HCT116 (cell line): ENCODE results near the gene STK32C. TPM values are rescaled to one million over a fixed set of nuclear protein-coding genes. Genes with fewer than 3 reads are reported as not detected.

ENCODE experiments used
- ATAC-seq: fragments of 200-7000 bp; cut with Tn5 transposase; 2 replicates; pipeline ENCODE4 v1.9.1; 2020; ENCODE audit warnings: mild to moderate bottlenecking, moderate library complexity
- BruUV-seq: library from RNA; stranded (reverse); fragments of 400-500 nt; replicated peaks from 2 replicates; lab custom pipeline; 2021; lab: Mats Ljungman, UMichigan
- CTCF ChIA-PET: fragments of 300-600 bp; sonication (Branson Sonifier 250); formaldehyde crosslinking; loops from one replicate; lab custom pipeline; 2021; ENCODE audit warnings: antibody characterized with exemption; lab: Charles Lee
- POLR2A ChIA-PET: fragments of 300-600, 350-600 bp; sonication (Branson Sonifier 250); formaldehyde crosslinking; loops from one replicate; lab custom pipeline; 2021; ENCODE audit warnings: antibody characterized with exemption; lab: Charles Lee
- RAD21 ChIA-PET, 2 experiments: fragments of 300-600 bp; sonication (Branson Sonifier 250); formaldehyde crosslinking; loops; one replicate each; lab custom pipeline; 2023; ENCODE audit warnings: low total read pairs in 2 of 2; ENCODE audit not compliant: uncharacterized antibody in 2 of 2, unreplicated experiment in 2 of 2, low non-redundant PET in 1 of 2; lab: Charles Lee
- DNase-seq: peaks from one replicate; pipeline ENCODE4 v3.0.0-alpha.2; 2010; ENCODE audit warnings: low read depth, low spot score
- H2AFZ ChIP-seq: fragments of 200-600 bp; shearing (Covaris generic), sonication (generic); 2 replicates; pipeline ENCODE4 v1.6.1; 2017; ENCODE audit warnings: low read depth, mixed run types, mixed read lengths, antibody characterized with exemption, low read length; ENCODE audit not compliant: poor library complexity, severe bottlenecking
- H3K27ac ChIP-seq: 2 replicates; pipeline ENCODE4 v1.5.1; 2012; ENCODE audit warnings: low read depth, low read length
- H3K27me3 ChIP-seq: fragments of 200-600 bp; sonication (generic); 2 replicates; pipeline ENCODE4 v1.6.1; 2016; ENCODE audit warnings: mixed run types, low read length, mixed read lengths; ENCODE audit not compliant: insufficient read depth
- H3K36me3 ChIP-seq, 2 experiments: fragments of 200-500 bp in 1 of 2; fragments of 200-600 bp in 1 of 2; sonication (Bioruptor generic) in 1 of 2; sonication (generic) in 1 of 2; 2 replicates each; pipeline versions ENCODE4 v1.5.1 to v1.6.1; 2014 to 2016; ENCODE audit warnings: low read length in 2 of 2, inconsistent platforms in 1 of 2, mixed read lengths in 1 of 2, mixed run types in 1 of 2; ENCODE audit not compliant: insufficient read depth in 2 of 2, control insufficient read depth in 1 of 2
- H3K4me1 ChIP-seq, 2 experiments: fragments of 200-600 bp in 1 of 2; sonication (generic) in 1 of 2; 2 replicates each; pipeline versions ENCODE4 v1.5.1 to v1.6.1; 2012 to 2017; ENCODE audit warnings: low read length in 2 of 2, inconsistent platforms in 1 of 2, mild to moderate bottlenecking in 1 of 2, mixed read lengths in 1 of 2, mixed run types in 1 of 2, moderate library complexity in 1 of 2; ENCODE audit not compliant: insufficient read depth in 2 of 2, control insufficient read depth in 1 of 2
- H3K4me2 ChIP-seq: fragments of 200-600 bp; sonication (generic); 2 replicates; pipeline ENCODE4 v1.6.1; 2017; ENCODE audit warnings: mixed run types, low read length, mixed read lengths
- H3K4me3 ChIP-seq, 2 experiments: fragments of 200-600 bp in 1 of 2; sonication (generic) in 1 of 2; replicated peaks in 1 of 2; 2 replicates each; pipeline ENCODE4 v1.5.1; 2011 to 2016; ENCODE audit warnings: low read length in 2 of 2, control low read depth in 1 of 2, low read depth in 1 of 2, mild to moderate bottlenecking in 1 of 2, mixed read lengths in 1 of 2, mixed run types in 1 of 2
- H3K79me2 ChIP-seq: fragments of 200-600 bp; sonication (generic); 2 replicates; pipeline ENCODE4 v1.6.1; 2017; ENCODE audit warnings: mild to moderate bottlenecking, mixed run types, low read length, moderate library complexity, mixed read lengths; ENCODE audit not compliant: insufficient read depth
- H3K9ac ChIP-seq: fragments of 200-600 bp; sonication (generic); 2 replicates; pipeline ENCODE4 v1.6.1; 2016; ENCODE audit warnings: low read length, mixed read lengths
- H3K9me2 ChIP-seq: fragments of 200-600 bp; sonication (generic), shearing (Covaris generic); 2 replicates; pipeline ENCODE4 v1.6.1; 2017; ENCODE audit warnings: mixed run types, mild to moderate bottlenecking, moderate library complexity; ENCODE audit not compliant: insufficient read depth
- H3K9me3 ChIP-seq, 2 experiments: fragments of 200-500 bp in 1 of 2; fragments of 200-600 bp in 1 of 2; sonication (Bioruptor generic) in 1 of 2; sonication (generic) in 1 of 2; 2 replicates each; pipeline ENCODE4 v1.6.1; 2014 to 2017; ENCODE audit warnings: low read length in 2 of 2, mixed read lengths in 2 of 2, inconsistent platforms in 1 of 2, low read depth in 1 of 2, mild to moderate bottlenecking in 1 of 2, mixed run types in 1 of 2, moderate library complexity in 1 of 2; ENCODE audit not compliant: control insufficient read depth in 1 of 2, insufficient read depth in 1 of 2
- H4K20me1 ChIP-seq: fragments of 200-600 bp; sonication (generic), shearing (Covaris generic); 2 replicates; pipeline ENCODE4 v1.6.1; 2017; ENCODE audit warnings: mixed run types, mild to moderate bottlenecking, moderate library complexity; ENCODE audit not compliant: insufficient read depth
- CBX3 ChIP-seq: IDR thresholded peaks from 2 replicates; pipeline ENCODE4 v1.6.1; 2012; ENCODE audit warnings: low read depth
- CEBPB ChIP-seq: IDR thresholded peaks from 2 replicates; pipeline ENCODE4 v1.6.1; 2012; ENCODE audit warnings: low read depth
- CTCF ChIP-seq, 3 experiments: fragments of 200-600 bp in 1 of 3; sonication (generic) in 1 of 3; IDR thresholded peaks in 2 of 3; conservative IDR thresholded peaks in 1 of 3; 2 replicates each; pipeline ENCODE4 v1.5.1; 2012 to 2017; ENCODE audit warnings: low read depth in 2 of 3, low read length in 2 of 3, antibody characterized with exemption in 1 of 3, borderline replicate concordance in 1 of 3, control low read depth in 1 of 3, mild to moderate bottlenecking in 1 of 3, mixed read lengths in 1 of 3, mixed run types in 1 of 3, moderate library complexity in 1 of 3; ENCODE audit not compliant: insufficient read depth in 1 of 3
- EGR1 ChIP-seq: IDR thresholded peaks from 2 replicates; pipeline ENCODE4 v1.6.1; 2012; ENCODE audit warnings: low read depth
- EZH2 ChIP-seq: fragments of 200-600 bp; sonication (generic); IDR thresholded peaks from 2 replicates; pipeline ENCODE4 v1.6.1; 2017; ENCODE audit warnings: antibody characterized with exemption, mixed run types
- POLR2A ChIP-seq: IDR thresholded peaks from 2 replicates; pipeline ENCODE4 v1.7.0; 2011; ENCODE audit warnings: borderline replicate concordance; ENCODE audit not compliant: insufficient read depth, insufficient read length; ENCODE audit errors: extremely low read depth
- POLR2AphosphoS5 ChIP-seq: IDR thresholded peaks from 2 replicates; pipeline ENCODE4 v1.6.1; 2011; ENCODE audit warnings: mild to moderate bottlenecking, low read depth, low read length, moderate library complexity
- RAD21 ChIP-seq: IDR thresholded peaks from 2 replicates; pipeline ENCODE4 v1.6.1; 2012; ENCODE audit warnings: low read depth, mild to moderate bottlenecking
- REST ChIP-seq: IDR thresholded peaks from 2 replicates; pipeline ENCODE4 v1.6.1; 2012; ENCODE audit warnings: low read depth
- SIN3A ChIP-seq: IDR thresholded peaks from 2 replicates; pipeline ENCODE4 v1.6.1; 2012; ENCODE audit warnings: low read depth
- SP1 ChIP-seq: IDR thresholded peaks from 2 replicates; pipeline ENCODE4 v1.6.1; 2012; ENCODE audit warnings: low read depth
- TCF7L2 ChIP-seq: IDR thresholded peaks from 2 replicates; pipeline ENCODE4 v1.7.0; 2011; ENCODE audit warnings: borderline replicate concordance, inconsistent platforms; ENCODE audit not compliant: insufficient read depth, insufficient read length; ENCODE audit errors: extremely low read depth
- YY1 ChIP-seq: IDR thresholded peaks from 2 replicates; pipeline ENCODE4 v1.6.1; 2011; ENCODE audit warnings: low read length, low read depth, moderate library complexity, mild to moderate bottlenecking; ENCODE audit not compliant: insufficient replicate concordance; ENCODE audit errors: extremely low read depth
- intact Hi-C: fragments of 100-400 bp; cut with micrococcal nuclease; formaldehyde crosslinking; loops from 2 replicates; pipeline ENCODE4 v1.10.0; 2022
- total RNA-seq: library from RNA; stranded (reverse); gene quantifications from one replicate; pipeline ENCODE4 v1.2.1, GENCODE V29; 2021; ENCODE audit not compliant: unreplicated experiment
- TF ChIP-seq, protein P1 (sequence below): IDR thresholded peaks from 2 replicates; pipeline ENCODE4 v1.6.1; 2011; ENCODE audit warnings: mild to moderate bottlenecking, low read length, moderate library complexity; ENCODE audit not compliant: insufficient replicate concordance; ENCODE audit errors: extremely low read depth

Gene STK32C
- total RNA-seq, 1 experiment from 2014 or later = 29.7 TPM

GRCh38 chr10:132351611-132352010 lies 43.9 kb upstream of the STK32C start (continued):
- TF ChIP-seq CTCF (IDR thresholded peaks at IDR 0.05 in 2 of 3, conservative IDR thresholded peaks at IDR 0.05 in 1 of 3; ENCODE audit: borderline replicate concordance in 1 of 3, insufficient read depth in 1 of 3, low read depth in 2 of 3, low read length in 2 of 3) = no peak
- no peak for TF ChIP-seq POLR2A
- TF ChIP-seq REST = no peak
- TF ChIP-seq SIN3A = no peak
- TF ChIP-seq POLR2AphosphoS5 = no peak
- no peak for TF ChIP-seq CEBPB

- Histone ChIP-seq H3K79me2 (no peaks in the 10 kb centered on the region), H3K4me2 (no peak overlapping the region), H3K4me3 (no peak overlapping the region), H3K9ac (no peak overlapping the region), H3K4me1 (no peaks in the 10 kb centered on the region), H3K27me3 (no peaks in the 10 kb centered on the region), H4K20me1 (no peaks in the 10 kb centered on the region), H2AFZ (no peak overlapping the region), H3K27ac (no peak overlapping the region), H3K9me2 (no peaks in the 10 kb centered on the region), H3K9me3 (no peaks in the 10 kb centered on the region), H3K36me3 (no peaks in the 10 kb centered on the region)
- DNase-seq (no peak), ATAC-seq (no peak)
- ChIA-PET RAD21 (no interaction called here), POLR2A (no interaction called here), CTCF (no interaction called here)
- intact Hi-C loops = no loop called here
- no TSS peak for BruUV-seq
- no peak for TF ChIP-seq EZH2
- TF ChIP-seq YY1 = no peak
- TF ChIP-seq EGR1 = no peak
- TF ChIP-seq CTCF (IDR thresholded peaks at IDR 0.05 in 2 of 3, conservative IDR thresholded peaks at IDR 0.05 in 1 of 3; ENCODE audit: borderline replicate concordance in 1 of 3, insufficient read depth in 1 of 3, low read depth in 2 of 3, low read length in 2 of 3) = no peak
- no peak for TF ChIP-seq SIN3A
- TF ChIP-seq CEBPB = no peak
- no peak for TF ChIP-seq RAD21
- no peak for TF ChIP-seq CBX3
- no peak for TF ChIP-seq SP1
- TF ChIP-seq TCF7L2 = no peak
- TF ChIP-seq POLR2A = no peak
- TF ChIP-seq, protein P1, sequence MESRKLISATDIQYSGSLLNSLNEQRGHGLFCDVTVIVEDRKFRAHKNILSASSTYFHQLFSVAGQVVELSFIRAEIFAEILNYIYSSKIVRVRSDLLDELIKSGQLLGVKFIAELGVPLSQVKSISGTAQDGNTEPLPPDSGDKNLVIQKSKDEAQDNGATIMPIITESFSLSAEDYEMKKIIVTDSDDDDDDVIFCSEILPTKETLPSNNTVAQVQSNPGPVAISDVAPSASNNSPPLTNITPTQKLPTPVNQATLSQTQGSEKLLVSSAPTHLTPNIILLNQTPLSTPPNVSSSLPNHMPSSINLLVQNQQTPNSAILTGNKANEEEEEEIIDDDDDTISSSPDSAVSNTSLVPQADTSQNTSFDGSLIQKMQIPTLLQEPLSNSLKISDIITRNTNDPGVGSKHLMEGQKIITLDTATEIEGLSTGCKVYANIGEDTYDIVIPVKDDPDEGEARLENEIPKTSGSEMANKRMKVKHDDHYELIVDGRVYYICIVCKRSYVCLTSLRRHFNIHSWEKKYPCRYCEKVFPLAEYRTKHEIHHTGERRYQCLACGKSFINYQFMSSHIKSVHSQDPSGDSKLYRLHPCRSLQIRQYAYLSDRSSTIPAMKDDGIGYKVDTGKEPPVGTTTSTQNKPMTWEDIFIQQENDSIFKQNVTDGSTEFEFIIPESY = no peak
- TF ChIP-seq POLR2AphosphoS5 = no peak
Measured at GRCh38 chr10:132350946-132351345, 43.2 kb upstream of the STK32C start.
